NCI-H774 (cell line): ENCODE data around the gene EFCAB11.
"Not testable (repeated sequence)": the region's sequence is repeated elsewhere in the genome, so short reads cannot be mapped to it uniquely, and the experiment has no call there.

Experiments used
- DNase-seq: peaks from one replicate; lab custom pipeline; 2025; lab: John Stamatoyannopoulos, UW

Gene EFCAB11

GRCh38 chr14:89911010-89911919, 43.3 kb downstream of the EFCAB11 start:
- DNase-seq = peak; percentile 10

- DNase-seq = no peak
Measured at GRCh38 chr14:89910691-89911009, 43.9 kb downstream of the EFCAB11 start.

GRCh38 chr14:89909586-89909985, 44.9 kb downstream of the EFCAB11 start:
- DNase-seq = no peak

GRCh38 chr14:89908712-89909450, 45.6 kb downstream of the EFCAB11 start:
- no peak for DNase-seq

- DNase-seq = no peak
Measured at GRCh38 chr14:89907655-89908054, 46.9 kb downstream of the EFCAB11 start.

- no peak for DNase-seq
Measured at GRCh38 chr14:89906000-89906399, 48.5 kb downstream of the EFCAB11 start.

- DNase-seq = no peak
Measured at GRCh38 chr14:89903340-89903952, 51.1 kb downstream of the EFCAB11 start.

- DNase-seq = no peak
Measured at GRCh38 chr14:89902881-89903280, 51.6 kb downstream of the EFCAB11 start.

GRCh38 chr14:89900802-89901201, 53.7 kb downstream of the EFCAB11 start:
- DNase-seq = no peak

GRCh38 chr14:89899917-89900663, 54.4 kb downstream of the EFCAB11 start:
- DNase-seq = peak; percentile 10

GRCh38 chr14:89899291-89899690, 55.2 kb downstream of the EFCAB11 start:
- DNase-seq = no peak

- not testable (repeated sequence) for DNase-seq
Measured at GRCh38 chr14:89893388-89893787, 61.1 kb downstream of the EFCAB11 start.

- no peak for DNase-seq
Measured at GRCh38 chr14:89892953-89893352, 61.6 kb downstream of the EFCAB11 start.

- DNase-seq = not testable (repeated sequence)
Measured at GRCh38 chr14:89891721-89892120, 62.8 kb downstream of the EFCAB11 start.

GRCh38 chr14:89891055-89891454, 63.5 kb downstream of the EFCAB11 start:
- DNase-seq = no peak

- no peak for DNase-seq
Measured at GRCh38 chr14:89890589-89890988, 63.9 kb downstream of the EFCAB11 start.

GRCh38 chr14:89889626-89890025, 64.9 kb downstream of the EFCAB11 start:
- no peak for DNase-seq

- DNase-seq = no peak
Measured at GRCh38 chr14:89884761-89885160, 69.8 kb downstream of the EFCAB11 start.

- DNase-seq = no peak
Measured at GRCh38 chr14:89881839-89882238, 72.7 kb downstream of the EFCAB11 start.

- DNase-seq = not testable (repeated sequence)
Measured at GRCh38 chr14:89874091-89874490, 80.4 kb downstream of the EFCAB11 start.

GRCh38 chr14:89870316-89870715, 84.2 kb downstream of the EFCAB11 start:
- no peak for DNase-seq

- no peak for DNase-seq
Measured at GRCh38 chr14:89869606-89870005, 84.9 kb downstream of the EFCAB11 start.
